ENCODE data around the gene ZBED5. TPM values are rescaled to one million over a fixed set of nuclear protein-coding genes. Genes with fewer than 3 reads are reported as not detected.
A peak's percentile ranks its signal among the peaks of the same experiment; 100 is the strongest.

ZBED5 gene
- total and polyA plus RNA-seq, 9 of the 15 experiments (the other 6 are each of a cell fraction or from before 2014, with no cell fraction given), result 12.4 to 70.7 (median 26.8) TPM

- intact Hi-C loops (cut with micrococcal nuclease) (no loop called here), in situ Hi-C loops (cut with MboI) (no loop called here)
- BruUV-seq (replicated peaks), result no TSS peak
- FAIRE-seq (peak; percentile 61), DNase-seq (ENCODE audit: extremely low read depth in 1 of 4, low spot score in 3 of 4) (peak in 1 of 4 experiments; percentile 43), ATAC-seq (peak; percentile 64)
- H2AFZ ChIP-seq (ENCODE audit: low read depth, low read length), result peak overlapping the region; percentile 48
- 30% methylated on average over 10 of the region's 10 CpGs for WGBS (ENCODE audit: insufficient coverage, low coverage, missing lambda C conversion rate)
- no peaks in the 10 kb centered on the region for H3K9me1 ChIP-seq (ENCODE audit: control insufficient read depth, insufficient read depth, low read length)
- no peak overlapping the region for H3K27ac ChIP-seq (ENCODE audit: extremely low read depth, low read depth, low read length)
- ChIA-PET POLR2A (interaction anchor here (1.3 to 1.8 kb wide), 2 partner anchors 9 to 59 kb away, joined by 3 to 5 read pairs; partner anchors contain the start of genes EIF4G2 and ZBED5), CTCF (ENCODE audit: low intra/inter-chr PET ratio) (no interaction called here)
- H4K20me1 ChIP-seq (replicated peaks; ENCODE audit: control insufficient read depth, insufficient read depth, low read length), result no peaks in the 10 kb centered on the region
- H3K79me2 ChIP-seq (ENCODE audit: control insufficient read depth, insufficient read depth, low read length), result no peaks in the 10 kb centered on the region
- H3K4me1 ChIP-seq (replicated peaks in 1 of 2; ENCODE audit: control insufficient read depth in 2 of 2, insufficient read depth in 2 of 2, low read length in 2 of 2), result no peaks in the 10 kb centered on the region
- no peaks in the 10 kb centered on the region for H3K27me3 ChIP-seq (ENCODE audit: control insufficient read depth in 2 of 2, insufficient read depth in 2 of 2, low read length in 2 of 2)
- H3K4me3 ChIP-seq, result no peak overlapping the region
- no peaks in the 10 kb centered on the region for H3K36me3 ChIP-seq (ENCODE audit: control insufficient read depth, insufficient read depth, low read length)
- H3K4me2 ChIP-seq (ENCODE audit: insufficient read depth, low read length), result no peak overlapping the region; the same call in 1 of the 2 replicates
- H3K9me3 ChIP-seq (replicated peaks; ENCODE audit: control insufficient read depth, insufficient read depth, low read depth, low read length), result no peaks in the 10 kb centered on the region
- no peak overlapping the region; a peak in 1 of 4 replicates for H3K9ac ChIP-seq (ENCODE audit: insufficient read depth in 1 of 2, low read depth in 2 of 2, low read length in 2 of 2)
- TF ChIP-seq ZNF644 (tag; IDR thresholded peaks at IDR 0.05; ENCODE audit: low read depth) (no peak), RUNX1 (IDR thresholded peaks at IDR 0.05; ENCODE audit: low read depth) (no peak), ARID2 (IDR thresholded peaks at IDR 0.05) (no peak), PREB (CRISPR knock-in tag; IDR thresholded peaks at IDR 0.05) (no peak), HDAC2 (IDR thresholded peaks at IDR 0.05) (no peak), EZH2 (IDR thresholded peaks at IDR 0.05; ENCODE audit: borderline replicate concordance, low read depth, low read length) (no peak), ESRRA (IDR thresholded peaks at IDR 0.05; ENCODE audit: borderline replicate concordance, low read depth) (no peak), ZC3H11A (IDR thresholded peaks at IDR 0.05; ENCODE audit: low read depth, low read length) (no peak), POLR2B (IDR thresholded peaks at IDR 0.05; ENCODE audit: low read depth, partially characterized antibody) (no peak), MED1 (CRISPR knock-in tag; IDR thresholded peaks at IDR 0.05; ENCODE audit: borderline replicate concordance) (no peak), HDAC1 (IDR thresholded peaks at IDR 0.05) (0 out of 4 replicates have a peak, but pooled peaks of 1 of the 2 experiments have one; percentile 34), KDM1A (IDR thresholded peaks at IDR 0.05) (peak; percentile 78 to 82), L3MBTL2 (IDR thresholded peaks at IDR 0.05) (peak; percentile 49; the same call in 1 of the 2 replicates), FOSL1 (tag; conservative IDR thresholded peaks at IDR 0.05) (peak; percentile 36; the same call in 1 of the 2 replicates), DDX20 (tag; IDR thresholded peaks at IDR 0.05; ENCODE audit: low read depth) (no peak), ZNF431 (CRISPR knock-in tag; IDR thresholded peaks at IDR 0.05) (no peak), ATF6 (CRISPR knock-in tag; IDR thresholded peaks at IDR 0.05) (no peak), TFAP4 (CRISPR knock-in tag; IDR thresholded peaks at IDR 0.05; ENCODE audit: borderline replicate concordance) (no peak), SNRNP70 (optimal IDR thresholded peaks at IDR 0.05; ENCODE audit: low read depth, low read length) (no peak), DPF2 (IDR thresholded peaks at IDR 0.05) (peak; percentile 18; the same call in 1 of the 2 replicates), CBFA2T3 (IDR thresholded peaks at IDR 0.05) (peak; percentile 74)
These were observed 9.1 kb upstream of the ZBED5 start for GRCh38 chr11:10866893-10867331.
